GM06990 (cell line): ENCODE measurements around the gene PLEKHM1.

Experiments used
- DNase-seq: peaks from one replicate; pipeline ENCODE4 v3.0.0-alpha.2; 2011; ENCODE audit not compliant: insufficient read length; ENCODE audit errors: extremely low read depth
- H3K27me3 ChIP-seq: replicated peaks from 2 replicates; pipeline ENCODE4 v1.6.0; 2011; ENCODE audit warnings: low read length; ENCODE audit not compliant: control insufficient read depth, insufficient read depth
- H3K36me3 ChIP-seq: 2 replicates; pipeline ENCODE4 v1.5.1; 2011; ENCODE audit warnings: low read length; ENCODE audit not compliant: control insufficient read depth, insufficient read depth
- H3K4me3 ChIP-seq: replicated peaks from 2 replicates; pipeline ENCODE4 v1.5.1; 2011; ENCODE audit warnings: low read depth, mild to moderate bottlenecking, control low read depth, low read length
- CTCF ChIP-seq: IDR thresholded peaks from 2 replicates; pipeline ENCODE4 v1.5.1; 2011; ENCODE audit warnings: low read length, control low read depth, mild to moderate bottlenecking, inconsistent platforms; ENCODE audit not compliant: insufficient read depth, poor library complexity, severe bottlenecking

The PLEKHM1 gene

GRCh38 chr17:45431531-45432404 is 58.8 kb downstream of the PLEKHM1 start:
- H3K27me3 ChIP-seq: no peaks in the 10 kb centered on the region
- peak; percentile 84 for DNase-seq

GRCh38 chr17:45430738-45431530 is 59.6 kb downstream of the PLEKHM1 start:
- Histone ChIP-seq H3K4me3 (peak overlapping the region; percentile 71), H3K27me3 (no peaks in the 10 kb centered on the region), H3K36me3 (peaks cover 1% of the 10 kb centered on the region; the same call in 1 of the 2 replicates)
- no peak for TF ChIP-seq CTCF
- DNase-seq: peak; percentile 71

More at GRCh38 chr17:45431531-45432404, 58.8 kb downstream of the PLEKHM1 start:
- peaks cover 2% of the 10 kb centered on the region for H3K36me3 ChIP-seq
- TF ChIP-seq CTCF: no peak
- peak overlapping the region; percentile 71 for H3K4me3 ChIP-seq

- no peak for TF ChIP-seq CTCF
- H3K4me3 ChIP-seq: peak overlapping the region; percentile 71
- no peaks in the 10 kb centered on the region for H3K27me3 ChIP-seq
- DNase-seq: no peak
- H3K36me3 ChIP-seq: no peaks in the 10 kb centered on the region
Measured at GRCh38 chr17:45430006-45430737, 60.3 kb downstream of the PLEKHM1 start.

- Histone ChIP-seq H3K4me3 (peak overlapping the region; percentile 35), H3K36me3 (no peaks in the 10 kb centered on the region), H3K27me3 (no peaks in the 10 kb centered on the region)
- no peak for TF ChIP-seq CTCF
- no peak for DNase-seq
Measured at GRCh38 chr17:45429339-45430005, 61.0 kb downstream of the PLEKHM1 start.

GRCh38 chr17:45428931-45429338 is 61.6 kb downstream of the PLEKHM1 start:
- peak overlapping the region; percentile 35 for H3K4me3 ChIP-seq
- H3K27me3 ChIP-seq: no peaks in the 10 kb centered on the region
- no peaks in the 10 kb centered on the region for H3K36me3 ChIP-seq
- no peak for DNase-seq
- TF ChIP-seq CTCF: no peak
